Peyer's patch (tissue), 4 donors: ENCODE data around the gene ZNF420.

Experiments used
- POLR2A ChIP-seq, 2 donors: fragments of 450-650 bp; IDR thresholded peaks; one replicate each; pipeline ENCODE4 v1.5.1; 2017; ENCODE audit warnings: antibody characterized with exemption in 2 of 2, mild to moderate bottlenecking in 2 of 2, moderate library complexity in 2 of 2
- TF ChIP-seq, protein P1 (sequence below), 6 experiments: fragments of 450-650 bp in 4 of 6; fragments of 200-600 bp in 2 of 6; sonication (generic) in 1 of 6; IDR thresholded peaks; one replicate each; pipeline ENCODE4 v1.5.1; 2017 to 2019; ENCODE audit warnings: antibody characterized with exemption in 6 of 6, mild to moderate bottlenecking in 3 of 6, moderate library complexity in 1 of 6

DNA sequence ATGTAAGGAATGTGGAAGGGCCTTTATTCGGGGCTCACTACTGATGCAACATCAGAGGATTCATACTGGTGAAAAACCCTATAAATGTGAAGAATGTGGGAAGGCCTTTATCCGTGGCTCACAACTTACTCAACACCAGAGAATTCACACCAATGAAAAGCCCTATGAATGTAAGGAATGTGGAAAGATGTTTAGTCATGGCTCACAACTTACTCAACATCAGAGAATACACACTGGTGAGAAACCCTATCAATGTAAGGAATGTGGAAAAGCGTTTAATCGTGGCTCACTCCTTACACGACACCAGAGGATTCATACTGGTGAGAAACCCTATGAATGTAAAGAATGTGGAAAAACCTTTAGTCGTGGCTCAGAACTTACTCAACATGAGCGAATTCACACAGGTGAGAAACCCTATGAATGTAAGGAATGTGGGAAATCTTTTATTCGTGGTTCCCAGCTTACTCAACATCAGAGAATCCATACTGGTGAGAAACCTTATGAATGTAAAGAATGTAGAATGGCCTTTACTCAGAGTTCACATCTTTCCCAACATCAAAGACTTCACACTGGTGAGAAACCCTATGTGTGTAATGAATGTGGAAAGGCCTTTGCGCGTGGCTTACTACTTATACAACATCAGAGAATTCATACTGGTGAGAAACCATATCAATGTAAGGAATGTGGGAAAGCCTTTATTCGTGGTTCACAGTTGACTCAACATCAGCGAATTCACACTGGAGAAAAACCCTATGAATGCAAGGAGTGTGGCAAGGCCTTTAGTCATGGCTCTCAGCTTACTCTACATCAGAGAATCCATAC is 50.0 kb downstream of the ZNF420 start:
- TF ChIP-seq, protein P1, sequence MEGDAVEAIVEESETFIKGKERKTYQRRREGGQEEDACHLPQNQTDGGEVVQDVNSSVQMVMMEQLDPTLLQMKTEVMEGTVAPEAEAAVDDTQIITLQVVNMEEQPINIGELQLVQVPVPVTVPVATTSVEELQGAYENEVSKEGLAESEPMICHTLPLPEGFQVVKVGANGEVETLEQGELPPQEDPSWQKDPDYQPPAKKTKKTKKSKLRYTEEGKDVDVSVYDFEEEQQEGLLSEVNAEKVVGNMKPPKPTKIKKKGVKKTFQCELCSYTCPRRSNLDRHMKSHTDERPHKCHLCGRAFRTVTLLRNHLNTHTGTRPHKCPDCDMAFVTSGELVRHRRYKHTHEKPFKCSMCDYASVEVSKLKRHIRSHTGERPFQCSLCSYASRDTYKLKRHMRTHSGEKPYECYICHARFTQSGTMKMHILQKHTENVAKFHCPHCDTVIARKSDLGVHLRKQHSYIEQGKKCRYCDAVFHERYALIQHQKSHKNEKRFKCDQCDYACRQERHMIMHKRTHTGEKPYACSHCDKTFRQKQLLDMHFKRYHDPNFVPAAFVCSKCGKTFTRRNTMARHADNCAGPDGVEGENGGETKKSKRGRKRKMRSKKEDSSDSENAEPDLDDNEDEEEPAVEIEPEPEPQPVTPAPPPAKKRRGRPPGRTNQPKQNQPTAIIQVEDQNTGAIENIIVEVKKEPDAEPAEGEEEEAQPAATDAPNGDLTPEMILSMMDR (IDR thresholded peaks at IDR 0.05) = no peak
- no peak for TF ChIP-seq POLR2A (IDR thresholded peaks at IDR 0.05)
